GM19452 (cell line): ENCODE results near the gene STAT5B.

Experiments used
- ATAC-seq: cut with Tn5 transposase; IDR thresholded peaks from one replicate; pipeline ENCODE4 v1.9.1; 2021; ENCODE audit not compliant: unreplicated experiment

The STAT5B gene

DNA sequence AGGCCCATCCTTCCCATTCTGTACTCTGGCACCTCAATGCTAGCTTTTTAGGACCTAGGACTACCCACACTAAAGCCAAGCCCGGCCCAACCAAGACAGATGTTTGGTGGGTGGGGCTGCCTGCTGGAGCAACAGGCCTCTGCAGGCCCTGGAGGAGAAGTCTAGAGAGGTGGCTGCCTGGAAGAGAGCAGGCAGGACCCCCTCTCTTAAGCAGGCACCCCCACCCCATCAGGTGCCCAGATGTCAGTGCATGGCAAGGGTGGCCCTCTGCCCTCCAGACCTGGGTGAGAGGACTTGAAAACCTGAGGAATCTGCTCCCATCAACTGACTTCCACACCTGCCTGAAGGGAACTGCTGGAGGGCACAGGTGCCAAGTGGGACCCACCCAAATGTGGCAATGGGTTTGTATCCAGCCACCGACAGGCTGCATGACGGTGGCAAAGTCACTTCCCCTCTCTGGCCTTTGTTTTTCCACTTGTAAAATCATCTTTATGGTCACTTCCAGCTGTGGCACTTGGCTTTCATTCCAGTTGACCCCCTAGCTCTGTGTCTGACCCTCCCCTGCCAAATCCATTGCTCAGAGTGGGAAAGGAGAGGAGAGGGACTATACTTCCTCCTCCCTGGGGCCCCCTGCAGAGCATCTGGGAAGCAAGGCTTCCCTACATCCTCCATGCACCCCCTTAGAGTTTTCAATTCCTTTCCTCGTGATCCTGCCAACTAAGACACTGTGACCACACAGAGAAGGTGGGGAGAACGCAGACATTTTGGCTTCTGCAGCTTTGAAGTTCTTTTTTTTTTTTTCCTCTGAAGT lies 10.4 kb upstream of the STAT5B start:
- ATAC-seq = no peak

DNA sequence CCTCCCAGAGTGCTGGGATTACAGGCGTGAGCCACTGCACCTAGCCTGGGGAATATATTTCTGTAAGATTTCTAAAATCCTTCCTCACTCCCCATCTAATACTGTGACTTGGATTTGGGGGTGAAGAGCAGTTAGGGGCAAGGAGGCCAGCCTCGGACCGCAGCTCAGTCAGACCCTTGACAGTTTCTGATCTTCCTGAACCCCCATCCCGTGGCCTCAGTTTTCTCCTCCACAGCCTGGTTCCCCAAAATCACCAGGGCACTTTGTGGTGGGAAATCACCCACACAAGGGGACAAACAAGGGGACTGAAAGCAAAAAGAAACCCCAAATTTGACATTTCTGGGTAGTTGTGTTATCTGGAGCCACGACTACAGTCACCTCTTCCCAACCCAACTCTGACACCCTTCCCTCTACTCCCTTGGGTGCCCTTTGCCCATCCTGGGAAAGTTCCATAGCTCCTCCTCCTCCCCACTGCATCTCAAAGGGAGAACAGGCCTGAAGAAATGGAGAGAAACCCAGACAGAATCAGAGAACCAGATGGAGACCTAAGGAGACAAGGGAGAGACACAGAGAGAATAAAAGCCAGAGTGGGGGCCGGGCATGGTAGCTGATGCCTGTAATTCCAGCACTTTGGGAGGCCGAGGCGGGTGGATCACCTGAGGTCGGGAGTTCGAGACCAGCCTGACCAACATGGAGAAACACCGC lies 9.3 kb upstream of the STAT5B start:
- ATAC-seq = no peak

DNA sequence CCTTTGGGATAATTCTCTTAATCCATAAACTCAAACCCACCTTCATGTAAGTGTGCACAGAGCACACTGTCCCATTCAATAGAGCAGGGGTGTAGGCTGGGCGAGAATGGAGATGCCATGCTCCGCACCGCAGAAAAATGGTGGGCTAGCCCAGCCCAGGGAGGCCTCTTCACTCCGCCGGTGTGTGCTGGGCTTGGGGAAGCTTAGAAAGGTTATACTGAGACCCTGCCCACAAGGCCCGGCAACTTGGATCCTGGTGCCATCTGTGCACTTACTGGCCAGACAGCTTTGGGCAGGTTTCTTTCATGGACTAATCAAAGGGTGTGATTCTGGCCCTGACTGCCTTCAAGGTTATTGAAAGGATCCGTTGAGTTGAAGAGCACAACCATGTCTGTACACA lies 8.4 kb upstream of the STAT5B start:
- ATAC-seq = no peak

DNA sequence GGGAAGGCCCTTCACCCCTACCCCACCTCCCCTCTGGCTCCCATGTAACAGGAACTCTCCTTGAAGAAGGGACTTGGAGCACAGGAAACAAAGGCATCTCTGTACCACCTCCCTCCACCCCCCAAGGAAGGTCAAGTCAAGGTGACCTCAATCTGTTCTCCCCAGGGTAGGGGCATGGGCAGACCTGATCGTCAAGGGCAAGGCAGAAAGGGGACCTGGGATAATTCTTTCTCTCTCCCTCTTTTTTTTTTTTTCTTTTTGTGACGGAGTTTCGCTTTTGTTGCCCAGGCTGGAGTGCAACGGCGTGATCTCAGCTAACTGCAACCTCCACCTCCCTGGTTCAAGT lies 7.8 kb upstream of the STAT5B start:
- no peak for ATAC-seq

DNA sequence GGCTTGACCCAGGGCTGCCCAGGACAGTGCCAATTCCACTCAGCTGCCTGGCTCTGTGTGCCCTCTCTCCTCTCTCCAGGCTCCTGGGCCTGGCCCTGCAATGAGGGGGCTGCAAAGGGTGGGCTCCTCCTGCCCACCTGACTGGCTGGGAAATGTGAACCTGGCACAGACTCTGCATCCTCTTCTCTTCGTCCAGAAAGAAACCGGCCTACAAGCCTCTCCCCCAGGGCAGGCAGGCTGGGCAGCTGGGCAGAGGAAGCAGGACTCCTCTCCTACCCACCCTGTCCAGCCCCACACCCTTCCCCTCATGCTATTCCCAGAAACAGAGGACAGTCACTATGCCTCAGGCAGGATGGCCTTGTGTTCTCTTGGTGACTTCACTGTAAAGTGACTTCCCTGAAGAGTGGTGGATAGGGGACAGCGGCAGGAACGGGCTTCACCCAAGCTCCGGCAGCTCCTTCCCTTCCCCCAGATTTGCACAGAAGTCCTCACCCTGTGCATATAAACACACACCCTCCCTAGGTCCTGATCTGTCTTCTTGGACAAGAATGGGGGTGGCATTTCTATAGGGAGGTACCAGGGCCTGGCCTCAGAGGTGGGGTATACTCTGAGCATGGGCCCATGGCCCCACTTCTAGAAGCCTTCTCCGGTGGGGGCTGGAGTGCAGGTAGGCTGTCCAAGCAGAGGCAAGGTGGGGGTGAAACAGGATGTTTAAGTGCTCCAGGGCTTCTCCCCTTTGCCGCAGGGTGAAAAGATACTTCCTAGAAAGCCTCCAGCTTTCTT lies 7.2 kb upstream of the STAT5B start:
- no peak for ATAC-seq

DNA sequence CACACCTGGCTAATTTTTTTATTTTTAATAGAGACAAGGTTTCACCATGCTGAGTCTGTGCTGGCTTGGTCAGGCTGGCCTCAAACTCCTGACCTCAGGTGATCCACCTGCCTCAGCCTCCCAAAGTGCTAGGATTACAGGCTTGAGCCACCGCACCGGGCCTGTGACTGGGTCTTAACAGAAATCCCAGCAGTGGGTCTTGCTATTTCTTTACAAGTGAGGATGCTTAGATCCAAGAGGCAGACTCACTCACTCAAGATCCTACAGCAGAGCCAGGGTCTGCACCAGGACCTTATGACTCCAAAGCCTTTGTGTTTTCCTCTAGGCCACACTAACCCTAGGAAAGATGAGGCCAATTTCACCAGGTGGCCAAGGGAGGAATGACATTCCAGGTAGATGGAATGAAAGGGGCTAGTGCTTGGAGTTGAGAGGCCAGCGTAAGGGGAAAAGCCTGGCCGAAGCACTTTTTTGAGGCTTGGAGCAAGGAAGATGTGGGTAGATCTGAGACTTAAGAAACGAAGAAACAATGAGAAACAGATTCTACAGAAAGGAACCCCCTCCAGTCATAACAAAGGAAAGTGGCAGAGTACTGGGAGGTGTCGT lies 6.4 kb upstream of the STAT5B start:
- ATAC-seq = no peak

DNA sequence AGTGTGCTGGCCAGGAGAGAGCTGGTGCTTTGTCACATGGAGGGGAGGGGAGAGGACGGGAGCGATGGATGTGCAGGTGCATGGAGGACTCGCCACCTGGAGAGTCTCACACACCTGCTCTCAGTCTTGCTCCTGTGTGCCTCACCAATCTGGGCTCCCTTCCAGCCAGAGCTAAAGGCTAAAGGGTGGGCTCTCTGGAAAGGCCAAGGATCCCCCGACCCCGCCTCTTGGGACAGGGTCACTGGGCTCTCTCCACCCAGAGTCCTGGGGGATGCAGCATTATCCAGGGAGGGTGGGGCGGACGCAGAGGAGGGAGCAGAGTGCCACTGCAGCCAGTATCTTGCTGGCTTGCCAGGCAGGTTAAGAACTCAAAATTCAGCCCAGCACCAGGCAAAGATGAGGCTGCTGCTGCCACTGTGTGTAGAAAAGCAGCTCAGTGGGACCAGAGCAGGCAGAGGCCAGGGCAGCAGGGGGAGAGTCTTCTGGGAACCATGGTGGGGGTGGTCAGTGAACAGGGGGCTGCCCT lies 5.4 kb upstream of the STAT5B start:
- ATAC-seq = no peak

DNA sequence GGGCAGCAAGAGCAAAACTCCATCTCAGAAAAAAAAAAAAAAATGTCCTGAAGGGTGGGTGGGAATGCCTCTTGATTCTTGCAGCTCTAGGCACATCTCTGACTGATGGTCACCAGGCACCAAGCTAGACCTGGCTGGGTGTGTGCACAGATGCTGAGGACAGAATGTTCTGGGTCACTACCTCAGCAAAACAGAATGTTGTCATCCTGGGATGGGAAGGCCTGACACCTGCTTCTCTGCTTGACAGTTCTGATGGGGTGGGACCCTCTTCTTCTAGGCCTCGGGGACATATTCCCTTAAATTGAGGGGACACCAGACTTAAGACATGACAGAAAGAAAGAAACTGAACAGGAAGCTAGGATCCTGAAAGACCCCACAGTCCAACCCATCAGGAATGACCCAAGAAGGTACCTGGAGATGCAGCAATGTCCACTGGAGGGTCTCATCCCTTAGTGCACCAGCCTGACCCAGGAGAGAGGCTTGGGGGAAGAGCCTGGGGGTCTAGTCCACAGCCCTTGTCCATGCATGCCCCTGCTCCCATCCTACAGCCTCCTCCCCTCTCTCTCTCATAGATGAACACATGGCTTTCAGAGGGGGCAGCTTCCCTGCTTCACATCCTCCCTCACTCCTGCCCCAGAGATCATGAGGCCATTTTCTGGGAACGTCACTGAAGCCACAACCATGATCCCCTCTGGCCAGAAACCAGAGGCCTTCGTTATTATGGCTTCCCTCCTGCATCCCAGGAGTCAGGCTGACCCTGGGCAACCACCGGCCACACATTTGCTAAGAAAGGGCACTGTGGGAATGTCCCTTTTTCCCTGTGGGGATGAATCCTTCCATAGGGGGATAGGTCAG lies 3.8 kb upstream of the STAT5B start:
- no peak for ATAC-seq

DNA sequence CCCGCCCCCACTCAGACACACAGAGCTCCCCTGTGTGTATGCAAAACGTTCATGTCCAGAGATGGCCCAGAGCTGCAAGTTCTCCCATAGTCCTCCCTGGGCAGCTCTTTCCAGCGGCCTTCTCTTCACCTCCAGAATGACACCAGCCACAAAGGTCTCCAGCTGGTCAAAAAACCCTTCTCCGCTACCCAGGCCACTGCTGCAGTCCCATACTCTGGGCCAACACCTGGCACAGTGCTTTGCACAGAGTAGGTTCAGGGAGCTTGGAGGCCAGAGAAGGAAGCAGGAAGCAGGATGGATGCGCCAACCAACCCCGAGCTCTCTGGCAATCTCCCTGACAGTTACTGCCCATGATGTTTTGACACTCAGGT lies 1.1 kb upstream of the STAT5B start:
- no peak for ATAC-seq

DNA sequence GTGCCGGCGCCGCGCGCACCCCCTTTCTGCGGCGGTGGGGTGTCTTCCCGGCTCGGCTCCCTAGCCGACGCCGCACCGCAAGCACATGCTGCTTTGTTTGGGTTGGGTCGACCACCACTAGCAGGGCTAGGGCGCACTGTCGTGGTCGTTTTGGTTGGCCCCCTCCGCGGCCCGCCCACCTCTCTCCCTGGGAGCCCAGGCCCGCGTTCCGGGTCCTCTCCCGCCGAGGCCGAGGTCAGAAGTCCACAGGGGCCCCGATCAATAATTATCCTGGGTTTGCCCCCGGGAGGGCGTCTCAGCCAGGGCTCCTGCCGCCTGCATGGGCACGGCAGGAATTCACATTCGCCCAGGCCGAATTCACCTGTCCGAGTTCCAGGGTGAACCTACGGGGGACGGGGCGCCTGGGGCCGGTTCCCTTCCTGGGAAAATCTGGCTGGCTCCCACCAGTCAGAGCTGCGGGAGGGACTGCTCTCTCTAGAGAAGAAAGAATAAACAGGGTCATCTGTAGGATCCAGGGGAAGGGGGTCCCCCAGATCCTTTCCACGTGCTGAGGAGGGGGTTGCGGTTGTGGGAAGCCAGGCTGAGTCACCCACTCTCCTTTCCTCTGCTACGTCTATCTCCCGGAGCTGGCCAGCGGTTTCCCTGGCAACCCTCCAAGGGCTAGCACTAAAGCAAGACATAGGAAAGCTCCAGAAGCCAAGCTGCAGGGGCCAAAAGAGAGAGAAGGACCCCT lies 584 bp upstream of the STAT5B start:
- no peak for ATAC-seq

DNA sequence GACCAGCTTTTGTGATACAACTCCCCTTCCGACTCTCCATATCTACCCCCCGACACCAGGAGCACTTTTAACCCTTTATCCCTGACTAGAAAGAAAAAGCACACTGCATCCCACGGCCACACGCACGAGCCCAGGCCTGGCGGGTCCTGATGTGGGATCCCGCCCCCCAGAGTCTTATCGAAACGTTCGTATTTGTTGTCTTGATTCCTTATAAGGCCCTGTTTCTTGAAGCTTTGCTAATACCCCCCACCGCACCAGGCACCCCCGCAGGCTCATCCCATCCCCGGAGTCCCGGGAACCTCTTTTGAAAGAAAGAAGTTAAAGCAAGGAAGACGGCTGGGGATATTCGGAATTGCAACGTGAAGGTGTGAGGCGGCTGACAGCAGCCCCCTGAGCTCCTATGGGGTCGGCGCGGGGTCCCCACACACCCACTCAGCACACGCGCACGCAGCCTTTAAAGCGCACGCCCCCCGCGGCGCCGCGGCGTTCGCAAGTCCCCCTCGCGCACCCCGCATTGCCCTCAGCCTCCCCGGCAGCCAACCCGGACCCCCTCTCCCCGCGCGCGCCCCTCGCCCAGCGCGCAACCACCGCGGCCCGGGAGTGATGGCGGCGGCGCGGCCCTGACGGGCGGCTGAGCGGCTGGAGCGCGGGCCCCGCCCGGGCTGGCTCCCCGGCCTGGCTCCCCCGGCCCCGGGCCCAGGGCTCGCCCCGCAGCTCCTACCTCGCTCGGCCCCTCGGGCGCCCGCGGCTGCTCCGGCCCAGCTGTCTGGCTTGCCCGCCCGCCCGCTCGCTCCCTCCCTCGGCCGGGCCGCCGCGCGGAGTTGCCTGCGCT lies 448 bp downstream of the STAT5B start:
- ATAC-seq = peak; percentile 50

DNA sequence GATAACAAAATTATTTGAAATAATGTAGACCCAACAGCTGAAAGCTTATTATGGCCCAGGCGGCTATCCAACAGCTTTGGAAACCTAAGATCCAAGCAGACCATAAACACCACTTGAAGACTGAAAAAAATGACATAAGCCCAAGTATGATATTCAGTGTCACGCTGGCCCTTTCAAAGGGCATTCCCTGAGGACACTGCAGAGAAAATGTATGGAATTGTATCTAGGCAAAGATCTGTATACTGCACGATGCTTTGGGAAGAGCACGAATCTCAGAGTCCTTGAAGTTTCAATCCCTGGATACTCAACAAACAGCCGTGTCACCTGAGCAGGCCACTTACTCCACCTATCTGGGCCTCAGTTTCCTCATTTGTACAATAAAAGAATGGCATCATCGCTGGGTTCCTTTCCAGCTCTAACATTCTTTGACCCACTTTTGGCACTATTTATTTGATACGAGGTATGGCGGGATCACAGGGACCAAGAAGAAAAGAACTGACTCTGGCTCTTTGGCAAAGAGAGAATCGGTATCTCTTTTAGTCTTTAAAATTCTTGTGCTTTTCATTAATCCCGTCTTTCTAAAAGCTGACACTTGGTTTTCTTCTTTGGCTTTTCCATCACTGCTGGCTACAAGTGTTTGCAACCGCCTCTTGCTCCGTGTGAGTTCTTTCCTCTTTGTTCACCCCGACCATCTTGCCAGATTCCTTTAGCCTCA lies 1.2 kb downstream of the STAT5B start:
- ATAC-seq = no peak

DNA sequence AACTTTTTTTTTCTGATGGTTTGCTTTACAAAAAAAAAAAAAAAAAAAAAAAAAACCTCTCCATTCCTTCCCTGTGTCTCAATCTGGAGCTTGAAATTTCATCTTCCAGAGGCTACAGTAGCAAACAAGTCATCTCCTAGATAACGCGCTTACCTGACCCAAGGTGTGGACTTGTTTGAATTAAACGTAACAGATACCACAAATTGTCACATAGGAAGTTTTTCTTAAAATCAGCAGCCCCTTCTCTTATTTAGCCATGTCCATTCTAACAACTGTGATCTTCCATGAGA lies 2.0 kb downstream of the STAT5B start:
- no peak for ATAC-seq

DNA sequence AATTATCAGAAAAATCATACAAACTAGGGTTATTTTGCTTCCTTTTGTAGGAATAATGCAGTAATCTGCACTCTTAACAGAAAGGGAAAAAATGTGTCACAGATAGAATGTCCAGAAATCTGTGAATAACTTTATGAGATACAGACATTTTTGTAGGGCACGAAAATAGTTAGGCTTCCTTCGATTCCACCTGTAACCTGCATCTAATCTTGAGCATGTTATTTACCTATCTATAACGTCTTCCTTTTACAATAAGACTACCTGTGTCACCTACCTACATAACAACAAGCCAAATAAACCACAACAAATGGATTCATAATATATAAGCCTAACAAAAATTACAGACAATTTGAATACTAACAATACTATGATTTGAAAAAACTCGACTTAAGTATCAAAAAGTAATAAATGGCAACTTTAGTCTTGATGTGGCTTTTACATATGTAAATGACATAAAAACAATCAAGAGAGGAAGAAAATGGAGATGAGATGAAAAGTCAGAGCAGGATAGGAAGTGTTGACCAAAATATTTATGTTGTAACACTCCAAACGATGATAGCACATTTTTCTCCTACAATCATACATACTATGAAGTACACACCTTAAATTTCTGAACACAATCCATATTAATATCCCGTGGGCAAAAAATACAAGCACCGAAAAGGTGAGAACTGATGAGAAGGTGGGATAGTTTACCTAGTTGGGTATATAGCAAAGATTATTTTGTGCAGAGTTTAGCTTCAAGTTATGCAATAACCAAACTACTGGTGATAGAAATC lies 2.5 kb downstream of the STAT5B start:
- ATAC-seq = no peak

DNA sequence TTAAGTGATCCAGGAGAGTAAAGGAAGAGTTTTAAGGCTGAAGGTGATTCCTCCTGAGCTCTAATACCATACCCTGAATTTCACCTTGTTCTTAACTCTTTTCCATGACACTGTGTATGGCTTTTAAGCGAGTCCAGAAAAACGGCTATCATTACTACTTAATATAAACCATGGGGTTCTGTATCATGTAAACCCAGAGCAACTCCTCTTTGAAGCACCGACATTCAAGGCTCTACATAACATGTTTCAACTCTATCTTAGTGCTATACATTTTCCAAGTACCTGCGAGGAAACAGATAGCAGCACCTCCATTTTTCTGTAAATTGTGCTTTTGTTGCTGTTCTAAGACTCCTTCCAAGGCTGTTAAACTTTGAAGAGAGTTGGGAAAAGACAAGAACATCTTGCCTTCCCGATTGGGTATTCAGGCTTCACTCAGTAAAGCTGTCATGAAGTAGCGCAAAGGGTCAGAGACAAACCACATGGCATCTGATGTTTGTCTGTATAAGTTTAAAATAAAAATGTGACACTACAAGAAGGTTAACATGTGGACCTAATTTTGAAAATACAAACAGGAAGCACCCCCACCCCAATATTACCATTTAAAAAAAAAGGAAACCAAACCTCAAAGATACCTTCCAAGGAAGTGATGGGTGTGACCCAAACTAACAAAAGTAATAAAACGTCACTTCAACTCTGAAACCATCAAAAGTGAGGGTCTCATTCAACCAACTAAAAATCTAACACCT lies 3.9 kb downstream of the STAT5B start:
- no peak for ATAC-seq

DNA sequence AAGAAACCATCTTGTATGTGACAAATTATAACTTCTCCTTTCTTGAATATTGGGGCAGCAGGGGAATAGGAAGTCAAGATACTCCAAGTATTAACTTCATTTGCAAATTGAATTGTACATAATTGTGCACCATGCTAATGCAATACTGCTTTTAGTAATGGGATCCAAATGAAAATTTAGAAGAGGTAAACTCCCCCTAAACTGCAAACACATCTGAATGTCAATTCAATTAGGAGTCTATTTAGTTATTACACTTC lies 4.5 kb downstream of the STAT5B start:
- no peak for ATAC-seq

DNA sequence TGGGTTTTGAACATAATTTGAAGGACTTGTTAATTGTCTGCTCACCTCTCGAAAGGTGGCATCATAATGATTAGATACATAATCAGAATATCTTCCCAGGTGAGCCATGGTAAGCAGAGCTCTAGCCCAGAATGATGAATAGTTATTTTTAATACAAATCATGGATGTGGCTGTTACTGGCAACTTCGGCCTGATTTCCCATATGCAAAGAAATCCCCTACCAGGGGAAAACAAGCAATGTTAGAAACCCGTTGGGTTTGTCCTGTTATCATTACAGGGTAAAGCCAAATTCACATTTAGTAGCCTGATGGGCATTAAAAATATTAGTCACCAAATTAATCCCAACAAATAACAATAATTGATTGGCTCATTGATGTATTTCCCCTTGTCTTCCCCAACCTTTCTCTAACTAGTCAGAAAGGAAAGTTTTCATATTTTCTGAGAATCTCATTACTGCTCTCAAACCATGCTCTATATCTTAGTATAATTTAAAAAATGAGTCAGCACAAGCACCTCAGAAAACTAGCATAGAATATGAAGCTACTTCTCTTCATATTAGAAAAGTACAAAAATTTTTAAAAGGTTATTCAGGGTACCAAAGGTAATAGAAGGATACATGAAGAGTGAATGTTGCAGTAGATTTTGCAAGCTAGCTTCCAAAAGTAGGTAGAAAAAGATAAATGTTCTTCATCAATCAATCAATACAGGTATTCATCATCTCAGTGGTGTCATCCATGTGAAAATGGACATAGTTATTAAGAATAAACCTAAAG lies 5.0 kb downstream of the STAT5B start:
- no peak for ATAC-seq
